Naive thymus-derived CD8-positive, alpha-beta T cell (primary cell): ENCODE measurements around the gene PPP2R5D. TPM values are rescaled to one million over a fixed set of nuclear protein-coding genes. Genes with fewer than 3 reads are reported as not detected.
A peak's percentile ranks its signal among the peaks of the same experiment; 100 is the strongest.

Experiments
- ATAC-seq, 2 donors: fragments of 150-1000 bp; cut with Tn5 transposase in 1 of 2; sonication (Bioruptor Pico), chemical (Tn5 transposase) in 1 of 2; 1 replicate in 1 of 2; 2 replicates in 1 of 2; pipeline ENCODE4 v1.10.0; 2021; ENCODE audit warnings: mild to moderate bottlenecking in 2 of 2, moderate library complexity in 2 of 2
- POLR2A ChIA-PET: fragments of 350-600 bp; sonication (Branson Sonifier 250); formaldehyde crosslinking; loops from one replicate; lab custom pipeline; 2021; ENCODE audit warnings: antibody characterized with exemption; lab: Charles Lee
- DNase-seq, 10 donors: peaks; one replicate each; pipeline versions ENCODE4 v3.0.0 to v3.0.0-alpha.2; 2020 to 2022
- H3K27ac Mint-ChIP-seq, 10 donors: one replicate each; pipeline ENCODE4 v1.8.0; 2020 to 2022; ENCODE audit warnings: mild to moderate bottlenecking in 10 of 10, mixed read lengths in 10 of 10, moderate library complexity in 4 of 10, inconsistent platforms in 1 of 10
- H3K27me3 Mint-ChIP-seq, 5 donors: one replicate each; pipeline ENCODE4 v1.8.0; 2021 to 2022; ENCODE audit warnings: mixed read lengths in 5 of 5
- H3K36me3 Mint-ChIP-seq, 3 donors: one replicate each; pipeline ENCODE4 v1.8.0; 2020 to 2022; ENCODE audit warnings: mixed read lengths in 3 of 3, mild to moderate bottlenecking in 2 of 3, inconsistent platforms in 1 of 3
- H3K4me1 Mint-ChIP-seq, 4 donors: one replicate each; pipeline ENCODE4 v1.8.0; 2021 to 2022; ENCODE audit warnings: mixed read lengths in 4 of 4
- H3K4me3 Mint-ChIP-seq, 10 donors: one replicate each; pipeline ENCODE4 v1.8.0; 2020 to 2022; ENCODE audit warnings: mild to moderate bottlenecking in 10 of 10, mixed read lengths in 10 of 10, moderate library complexity in 6 of 10, inconsistent platforms in 1 of 10
- H3K9me3 Mint-ChIP-seq, 9 donors: one replicate each; pipeline ENCODE4 v1.8.0; 2020 to 2022; ENCODE audit warnings: mixed read lengths in 9 of 9, mild to moderate bottlenecking in 3 of 9, inconsistent platforms in 1 of 9, moderate library complexity in 1 of 9
- polyA plus RNA-seq, 3 donors: library from polyadenylated mRNA; unstranded; fragments of 300-500 nt; fragmentation: Illumina TruSeq; gene quantifications; one replicate each; pipeline ENCODE4 v1.2.3, GENCODE V29; 2021
- total RNA-seq, 8 experiments: library from RNA in 2 of 8; stranded (reverse) in 2 of 8; gene quantifications; one replicate each; pipeline ENCODE4 v1.2.3 and lab custom pipeline; 2021 to 2026

PPP2R5D gene
- total and polyA plus RNA-seq, 5 experiments from 2014 or later, result 11.6 to 32.4 (median 27.0) TPM

DNA sequence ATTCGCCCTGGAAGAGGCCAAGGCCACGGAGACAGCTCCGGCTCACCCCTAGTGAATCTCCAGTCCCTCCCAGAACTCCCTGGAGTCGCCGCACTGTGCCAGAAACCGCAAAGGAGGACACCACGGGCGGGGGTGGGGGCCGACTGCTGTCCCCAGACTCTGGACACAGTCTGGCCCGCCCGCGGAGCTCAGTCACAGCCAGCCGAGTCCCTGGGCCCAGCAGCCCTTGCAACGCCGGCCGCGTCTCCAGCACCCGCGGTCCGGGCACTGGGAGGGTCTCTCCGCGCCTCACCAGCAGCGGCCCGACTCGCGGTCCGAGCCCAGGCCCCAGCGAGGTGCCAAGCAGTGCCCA lies 5.9 kb upstream of the PPP2R5D start:
- no peaks in the 10 kb centered on the region for H3K27me3 Mint-ChIP-seq
- H3K9me3 Mint-ChIP-seq, result no peaks in the 10 kb centered on the region
- peak overlapping the region; percentile 66 to 92 (median 87) for H3K4me3 Mint-ChIP-seq
- peak overlapping the region; percentile 81 to 95 (median 93) for H3K27ac Mint-ChIP-seq
- H3K4me1 Mint-ChIP-seq, result peaks cover 15 to 58% (median 45%) of the 10 kb centered on the region in 4 donors
- DNase-seq (no peak), ATAC-seq (no peak)
- POLR2A ChIA-PET, result interaction anchor here (0.8 to 4.2 kb wide), 24 partner anchors 10 to 459 kb away, joined by 3 to 144 read pairs (median 7); partner anchors contain the start of genes CNPY3, CUL7, GNMT and KLC4
- H3K36me3 Mint-ChIP-seq, result peaks cover 0 to 10% (median 4%) of the 10 kb centered on the region in 3 donors

- Mint-ChIP-seq H3K27ac (peak within 1 kb of the TSS; percentile 96 to 100 (median 98)), H3K27me3 (no peaks in the 10 kb centered on the region), H3K4me3 (peak within 1 kb of the TSS; percentile 85 to 97 (median 94)), H3K36me3 (peaks cover 0 to 7% (median under 1%) of the 10 kb centered on the region in 3 donors), H3K4me1 (peaks cover 16 to 59% (median 48%) of the 10 kb centered on the region in 4 donors), H3K9me3 (no peaks in the 10 kb centered on the region)
- POLR2A ChIA-PET, result interaction anchor here (0.7 to 4.2 kb wide), 33 partner anchors 9 to 538 kb away, joined by 3 to 144 read pairs (median 5); partner anchors contain the start of genes BICRAL, CNPY3, CUL7 and GNMT
- DNase-seq (peak; percentile 83 to 99 (median 93)), ATAC-seq (peak; percentile 91 to 93)
Observed at GRCh38 chr6:42978839-42979522, 5.4 kb upstream of the PPP2R5D start, which contains the start of gene PEX6. Gene PEX6, minus strand, starts transcription at chr6:42979181. Its CDS starts 31 bp downstream, at chr6:42979150.

GRCh38 chr6:42979523-42980177 lies 4.7 kb upstream of the PPP2R5D start:
- H3K27me3 Mint-ChIP-seq, result no peaks in the 10 kb centered on the region
- H3K4me3 Mint-ChIP-seq, result peak overlapping the region; percentile 85 to 97 (median 94)
- H3K4me1 Mint-ChIP-seq, result peaks cover 17 to 57% (median 50%) of the 10 kb centered on the region in 4 donors
- peak; percentile 6 to 12 for ATAC-seq
- H3K9me3 Mint-ChIP-seq, result no peaks in the 10 kb centered on the region
- peak in 3 of 10 donors; percentile 5 to 19 (median 13) for DNase-seq
- H3K36me3 Mint-ChIP-seq, result peaks cover 0 to 6% (median 0%) of the 10 kb centered on the region in 3 donors
- peak overlapping the region; percentile 96 to 100 (median 98) for H3K27ac Mint-ChIP-seq
- POLR2A ChIA-PET, result interaction anchor here (0.7 to 4.2 kb wide), 31 partner anchors 9 to 537 kb away, joined by 3 to 144 read pairs (median 5); partner anchors contain the start of genes BICRAL, CNPY3, CUL7 and GNMT

- peaks cover 0 to 2% (median 0%) of the 10 kb centered on the region in 3 donors for H3K36me3 Mint-ChIP-seq
- H3K27me3 Mint-ChIP-seq, result no peaks in the 10 kb centered on the region
- POLR2A ChIA-PET, result interaction anchor here (1.4 kb wide), 1 partner anchor 9 kb away, joined by 3 read pairs; no protein-coding TSS in a partner anchor
- DNase-seq (no peak), ATAC-seq (no peak)
- H3K27ac Mint-ChIP-seq, result peak overlapping the region; percentile 3 to 88 (median 80)
- H3K9me3 Mint-ChIP-seq, result no peaks in the 10 kb centered on the region
- H3K4me1 Mint-ChIP-seq, result peaks cover 30 to 64% (median 56%) of the 10 kb centered on the region in 4 donors
- H3K4me3 Mint-ChIP-seq, result peak overlapping the region in 7 of 10 donors; percentile 1 to 55 (median 28)
Observed at GRCh38 chr6:42981836-42982235, 2.5 kb upstream of the PPP2R5D start.

- Mint-ChIP-seq H3K9me3 (no peaks in the 10 kb centered on the region), H3K4me1 (peaks cover 35 to 63% (median 55%) of the 10 kb centered on the region in 4 donors), H3K36me3 (peaks cover 0 to 22% (median 2%) of the 10 kb centered on the region in 3 donors), H3K27me3 (no peaks in the 10 kb centered on the region), H3K27ac (peak overlapping the region; percentile 79 to 99 (median 92)), H3K4me3 (peak overlapping the region; percentile 91 to 99 (median 94))
- ATAC-seq, result no peak
- POLR2A ChIA-PET, result interaction anchor here (1.0 to 3.8 kb wide), 24 partner anchors 8 to 1198 kb away, joined by 3 to 72 read pairs (median 7); partner anchors contain the start of genes BICRAL, CNPY3, CUL7 and GNMT
- DNase-seq, result peak in 3 of 10 donors; percentile 8 to 21 (median 15)
Observed at GRCh38 chr6:42984924-42985475, 630 bp downstream of the PPP2R5D start.

- no peak for ATAC-seq
- Mint-ChIP-seq H3K27me3 (no peaks in the 10 kb centered on the region), H3K9me3 (no peaks in the 10 kb centered on the region), H3K27ac (peak overlapping the region in 6 of 10 donors; percentile 7 to 91 (median 42)), H3K4me1 (peaks cover 38 to 59% (median 50%) of the 10 kb centered on the region in 4 donors), H3K36me3 (peaks cover 0 to 43% (median 2%) of the 10 kb centered on the region in 3 donors), H3K4me3 (peak overlapping the region in 3 of 10 donors; percentile 23 to 99 (median 94))
- DNase-seq, result no peak
- POLR2A ChIA-PET, result interaction anchor here (1.6 to 4.4 kb wide), 3 partner anchors 9 to 58 kb away, joined by 6 to 28 read pairs (median 11); partner anchors contain the start of genes CNPY3 and PEX6
Observed at GRCh38 chr6:42987533-42988451, 3.4 kb downstream of the PPP2R5D start.

- Mint-ChIP-seq H3K4me3 (no peak overlapping the region), H3K27ac (peak overlapping the region in 5 of 10 donors; percentile 7 to 61 (median 31)), H3K27me3 (no peaks in the 10 kb centered on the region), H3K36me3 (peaks cover 0 to 47% (median 2%) of the 10 kb centered on the region in 3 donors), H3K9me3 (no peaks in the 10 kb centered on the region), H3K4me1 (peaks cover 38 to 59% (median 52%) of the 10 kb centered on the region in 4 donors)
- POLR2A ChIA-PET, result interaction anchor here (1.6 to 4.4 kb wide), 3 partner anchors 9 to 59 kb away, joined by 6 to 28 read pairs (median 11); partner anchors contain the start of genes CNPY3 and PEX6
- no peak for ATAC-seq
- no peak for DNase-seq
Observed at GRCh38 chr6:42988486-42989020, 4.2 kb downstream of the PPP2R5D start.

GRCh38 chr6:42989923-42990322 lies 5.6 kb downstream of the PPP2R5D start:
- DNase-seq (no peak), ATAC-seq (no peak)
- Mint-ChIP-seq H3K27ac (peak overlapping the region in 2 of 10 donors; percentile 27 to 64), H3K4me1 (peaks cover 33 to 54% (median 47%) of the 10 kb centered on the region in 4 donors), H3K9me3 (no peaks in the 10 kb centered on the region), H3K4me3 (no peak overlapping the region), H3K27me3 (no peaks in the 10 kb centered on the region), H3K36me3 (peaks cover 0 to 49% (median 2%) of the 10 kb centered on the region in 3 donors)
- POLR2A ChIA-PET, result interaction anchor here (1.0 to 4.4 kb wide), 2 partner anchors 11 to 24 kb away, joined by 4 to 28 read pairs; partner anchors contain the start of genes KLHDC3 and PEX6

DNA sequence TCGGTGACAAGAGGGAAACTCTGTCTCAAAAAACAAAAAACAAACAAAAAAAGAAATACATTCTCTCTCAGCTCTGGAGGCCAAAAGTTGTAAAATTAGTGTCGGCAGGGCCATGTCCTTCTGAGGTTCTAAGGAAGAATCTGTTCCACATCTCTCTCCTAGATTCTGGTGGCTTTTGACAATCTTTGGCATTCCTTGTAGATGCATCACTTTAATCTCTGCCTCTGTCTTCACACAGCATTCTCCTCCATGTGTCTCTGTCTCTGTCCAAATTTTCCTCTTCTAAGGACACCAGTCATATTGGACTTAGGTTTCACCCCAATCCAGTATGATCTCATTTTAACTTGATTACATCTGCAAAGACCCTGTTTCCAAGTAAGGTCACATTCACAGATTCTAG lies 9.1 kb downstream of the PPP2R5D start:
- Mint-ChIP-seq H3K4me3 (no peak overlapping the region), H3K27me3 (no peaks in the 10 kb centered on the region), H3K27ac (peak overlapping the region in 2 of 10 donors; percentile 26 to 37), H3K4me1 (peaks cover 6 to 22% (median 13%) of the 10 kb centered on the region in 4 donors), H3K9me3 (no peaks in the 10 kb centered on the region), H3K36me3 (peaks cover 0 to 42% (median 2%) of the 10 kb centered on the region in 3 donors)
- ATAC-seq (no peak), DNase-seq (no peak)
- POLR2A ChIA-PET, result interaction anchor here (0.6 to 1.6 kb wide), 3 partner anchors 9 to 76 kb away, joined by 4 read pairs; partner anchors contain the start of genes CNPY3 and PPP2R5D

GRCh38 chr6:42996513-42996912 lies 12.1 kb downstream of the PPP2R5D start:
- POLR2A ChIA-PET, result interaction anchor here (0.6 to 2.4 kb wide), 5 partner anchors 11 to 57 kb away, joined by 3 to 7 read pairs (median 5); partner anchors contain the start of genes CUL7, PEX6 and PPP2R5D
- peak overlapping the region in 3 of 10 donors; percentile 3 to 82 (median 82) for H3K27ac Mint-ChIP-seq
- no peaks in the 10 kb centered on the region for H3K27me3 Mint-ChIP-seq
- ATAC-seq (no peak), DNase-seq (no peak)
- no peak overlapping the region for H3K4me3 Mint-ChIP-seq
- peaks cover 0 to 17% (median 0%) of the 10 kb centered on the region in 3 donors for H3K36me3 Mint-ChIP-seq
- H3K4me1 Mint-ChIP-seq, result peaks cover 0 to 12% (median 7%) of the 10 kb centered on the region in 4 donors
- H3K9me3 Mint-ChIP-seq, result no peaks in the 10 kb centered on the region
